Loucy (cell line): Measurements from ENCODE around the gene BACH1.

Experiments
- H2AFZ ChIP-seq: fragments of 200-600 bp; sonication (generic); 2 replicates; pipeline ENCODE4 v1.6.0; 2016; ENCODE audit warnings: antibody characterized with exemption, mild to moderate bottlenecking, low read length, moderate library complexity
- H3F3A ChIP-seq: fragments of 200-600 bp; 2 replicates; pipeline ENCODE4 v1.6.0; 2016; ENCODE audit warnings: antibody characterized with exemption, low read depth, mild to moderate bottlenecking
- H3K27me3 ChIP-seq: fragments of 200-600 bp; sonication (generic); 2 replicates; pipeline ENCODE4 v1.6.1; 2014; ENCODE audit warnings: low read length, mild to moderate bottlenecking; ENCODE audit not compliant: insufficient read depth, poor library complexity, severe bottlenecking
- H3K36me3 ChIP-seq: fragments of 200-600 bp; sonication (generic); 2 replicates; pipeline ENCODE4 v1.6.1; 2016; ENCODE audit warnings: low read length; ENCODE audit not compliant: insufficient read depth
- H3K4me1 ChIP-seq: fragments of 200-600 bp; sonication (generic); 2 replicates; pipeline ENCODE4 v1.5.1; 2014; ENCODE audit warnings: low read length, mild to moderate bottlenecking; ENCODE audit not compliant: insufficient read depth, poor library complexity, severe bottlenecking
- H3K4me2 ChIP-seq: fragments of 200-600 bp; sonication (generic); 2 replicates; pipeline ENCODE4 v1.6.0; 2014; ENCODE audit warnings: antibody characterized with exemption, low read length, low read depth, mild to moderate bottlenecking; ENCODE audit not compliant: poor library complexity, severe bottlenecking
- H3K4me3 ChIP-seq: fragments of 200-600 bp; sonication (generic); 2 replicates; pipeline ENCODE4 v1.5.1; 2014; ENCODE audit warnings: low read length, mild to moderate bottlenecking, mixed read lengths; ENCODE audit not compliant: poor library complexity, severe bottlenecking
- H3K79me2 ChIP-seq: fragments of 200-600 bp; sonication (generic); 2 replicates; pipeline ENCODE4 v1.6.1; 2014; ENCODE audit warnings: low read length; ENCODE audit not compliant: insufficient read depth
- H3K9ac ChIP-seq: fragments of 200-600 bp; sonication (generic); 2 replicates; pipeline ENCODE4 v1.6.0; 2014; ENCODE audit warnings: mild to moderate bottlenecking, low read depth, low read length, moderate library complexity; ENCODE audit not compliant: poor library complexity, severe bottlenecking
- H3K9me2 ChIP-seq: fragments of 200-600 bp; sonication (generic); replicated peaks from 2 replicates; pipeline ENCODE4 v1.6.1; 2016; ENCODE audit warnings: low read depth, low read length, mixed read lengths
- H3K9me3 ChIP-seq: fragments of 200-600 bp; sonication (generic); 2 replicates; pipeline ENCODE4 v1.6.1; 2014; ENCODE audit warnings: mild to moderate bottlenecking, antibody characterized with exemption, low read length, low read depth; ENCODE audit not compliant: insufficient read depth
- H4K20me1 ChIP-seq: fragments of 200-600 bp; sonication (generic); 2 replicates; pipeline ENCODE4 v1.6.0; 2014; ENCODE audit warnings: antibody characterized with exemption, low read length, mild to moderate bottlenecking; ENCODE audit not compliant: insufficient read depth, poor library complexity, severe bottlenecking
- CTCF ChIP-seq: fragments of 200-600 bp; sonication (generic); conservative IDR thresholded peaks from 2 replicates; pipeline ENCODE4 v1.5.1; 2014; ENCODE audit warnings: mild to moderate bottlenecking, antibody characterized with exemption, low read length
- EZH2phosphoT487 ChIP-seq: fragments of 200-600 bp; IDR thresholded peaks from 2 replicates; pipeline ENCODE4 v1.6.1; 2018; ENCODE audit warnings: antibody characterized with exemption, mild to moderate bottlenecking, moderate library complexity, borderline replicate concordance

The BACH1 gene

DNA sequence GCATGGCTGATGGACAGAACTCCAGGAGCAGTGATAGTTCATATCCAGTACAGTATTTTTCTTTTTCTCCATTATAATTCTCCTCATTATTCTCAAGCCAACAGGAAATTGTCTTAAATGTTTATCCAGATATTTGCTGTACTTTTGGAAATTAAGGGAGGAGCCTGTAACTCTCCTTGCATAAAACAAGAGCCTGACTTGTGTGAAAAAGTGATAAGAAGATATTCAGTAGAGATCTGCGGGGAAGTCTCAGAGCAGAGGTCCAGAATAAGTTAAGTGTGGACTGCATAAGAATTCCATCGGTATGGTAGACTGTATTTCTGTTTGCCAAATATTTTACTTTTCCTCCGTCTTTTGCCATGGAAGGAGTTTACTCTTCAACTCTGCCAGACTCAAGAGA lies 70.2 kb downstream of the BACH1 start:
- Histone ChIP-seq H3K9me3 (no peaks in the 10 kb centered on the region), H4K20me1 (no peaks in the 10 kb centered on the region), H2AFZ (no peak overlapping the region), H3K4me3 (no peak overlapping the region), H3K4me1 (no peaks in the 10 kb centered on the region), H3K79me2 (no peaks in the 10 kb centered on the region), H3K4me2 (no peak overlapping the region), H3K9ac (no peak overlapping the region), H3K9me2 (no peaks in the 10 kb centered on the region), H3K27me3 (no peaks in the 10 kb centered on the region), H3F3A (no peaks in the 10 kb centered on the region), H3K36me3 (no peaks in the 10 kb centered on the region)
- no peak for TF ChIP-seq CTCF
- no peak for TF ChIP-seq EZH2phosphoT487

DNA sequence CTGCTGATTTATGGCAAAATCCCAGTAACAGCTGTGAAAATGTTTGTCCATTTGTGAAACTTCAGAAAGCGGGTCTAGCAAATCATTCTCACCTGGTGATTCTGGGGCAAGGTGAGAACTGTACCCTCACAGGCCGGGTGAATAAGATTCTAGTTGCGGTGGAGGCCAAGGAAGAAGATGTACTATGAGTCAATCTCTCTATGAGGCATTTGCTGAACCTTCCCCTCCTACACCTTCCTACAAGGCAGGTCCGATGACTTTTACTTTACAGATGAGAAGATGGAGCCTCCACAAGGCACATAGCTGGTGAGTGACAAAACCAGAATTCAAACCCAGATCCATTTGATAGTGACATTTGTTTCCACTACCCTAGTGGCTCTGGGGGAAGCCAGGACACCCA lies 72.7 kb downstream of the BACH1 start:
- H3K9me2 ChIP-seq = no peaks in the 10 kb centered on the region
- H3K36me3 ChIP-seq = no peaks in the 10 kb centered on the region
- no peak overlapping the region for H3K4me3 ChIP-seq
- H2AFZ ChIP-seq = no peak overlapping the region
- no peaks in the 10 kb centered on the region for H4K20me1 ChIP-seq
- peaks cover 3% of the 10 kb centered on the region for H3K4me1 ChIP-seq
- no peaks in the 10 kb centered on the region for H3K27me3 ChIP-seq
- TF ChIP-seq EZH2phosphoT487 = no peak
- no peak for TF ChIP-seq CTCF
- no peaks in the 10 kb centered on the region for H3K79me2 ChIP-seq
- no peak overlapping the region for H3K9ac ChIP-seq
- no peaks in the 10 kb centered on the region for H3F3A ChIP-seq
- H3K9me3 ChIP-seq = no peaks in the 10 kb centered on the region
- no peak overlapping the region for H3K4me2 ChIP-seq

- H3K9me2 ChIP-seq = no peaks in the 10 kb centered on the region
- no peak overlapping the region for H3K4me3 ChIP-seq
- H3K36me3 ChIP-seq = no peaks in the 10 kb centered on the region
- no peak overlapping the region for H3K9ac ChIP-seq
- no peaks in the 10 kb centered on the region for H3K79me2 ChIP-seq
- H2AFZ ChIP-seq = no peak overlapping the region
- H3F3A ChIP-seq = no peaks in the 10 kb centered on the region
- H3K27me3 ChIP-seq = no peaks in the 10 kb centered on the region
- no peaks in the 10 kb centered on the region for H4K20me1 ChIP-seq
- peak; percentile 78 for TF ChIP-seq CTCF
- no peak for TF ChIP-seq EZH2phosphoT487
- H3K4me1 ChIP-seq = peaks cover 9% of the 10 kb centered on the region
- no peaks in the 10 kb centered on the region for H3K9me3 ChIP-seq
- H3K4me2 ChIP-seq = no peak overlapping the region
Measured at GRCh38 chr21:29372063-29372802, 73.5 kb downstream of the BACH1 start.
